Loucy (cell line): ENCODE data around the gene SLC25A41.

ENCODE experiments used
- EZH2phosphoT487 ChIP-seq: fragments of 200-600 bp; IDR thresholded peaks from 2 replicates; pipeline ENCODE4 v1.6.1; 2018; ENCODE audit warnings: antibody characterized with exemption, mild to moderate bottlenecking, moderate library complexity, borderline replicate concordance
- TF ChIP-seq, protein P1 (sequence below): fragments of 200-600 bp; sonication (generic); conservative IDR thresholded peaks from 2 replicates; pipeline ENCODE4 v1.5.1; 2014; ENCODE audit warnings: mild to moderate bottlenecking, antibody characterized with exemption, low read length

DNA sequence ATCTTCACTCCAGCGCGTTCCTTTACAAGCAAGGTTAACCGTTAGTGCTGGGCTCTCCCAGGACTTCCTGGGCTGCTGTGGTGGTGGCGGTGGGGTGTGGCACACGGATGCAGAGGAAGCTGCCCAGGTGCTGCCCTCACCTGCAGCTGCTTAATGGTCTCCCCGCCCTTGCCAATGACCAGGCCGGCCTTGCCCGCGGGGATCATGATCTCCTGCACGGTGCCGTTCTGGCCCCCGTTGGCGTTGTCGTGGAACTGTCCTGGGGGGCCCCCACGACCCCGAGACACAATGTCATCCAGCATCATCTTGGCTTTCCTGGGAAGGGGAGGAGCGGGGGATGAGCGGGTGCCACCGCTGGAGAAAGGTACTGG is 15.0 kb downstream of the SLC25A41 start:
- TF ChIP-seq, protein P1, sequence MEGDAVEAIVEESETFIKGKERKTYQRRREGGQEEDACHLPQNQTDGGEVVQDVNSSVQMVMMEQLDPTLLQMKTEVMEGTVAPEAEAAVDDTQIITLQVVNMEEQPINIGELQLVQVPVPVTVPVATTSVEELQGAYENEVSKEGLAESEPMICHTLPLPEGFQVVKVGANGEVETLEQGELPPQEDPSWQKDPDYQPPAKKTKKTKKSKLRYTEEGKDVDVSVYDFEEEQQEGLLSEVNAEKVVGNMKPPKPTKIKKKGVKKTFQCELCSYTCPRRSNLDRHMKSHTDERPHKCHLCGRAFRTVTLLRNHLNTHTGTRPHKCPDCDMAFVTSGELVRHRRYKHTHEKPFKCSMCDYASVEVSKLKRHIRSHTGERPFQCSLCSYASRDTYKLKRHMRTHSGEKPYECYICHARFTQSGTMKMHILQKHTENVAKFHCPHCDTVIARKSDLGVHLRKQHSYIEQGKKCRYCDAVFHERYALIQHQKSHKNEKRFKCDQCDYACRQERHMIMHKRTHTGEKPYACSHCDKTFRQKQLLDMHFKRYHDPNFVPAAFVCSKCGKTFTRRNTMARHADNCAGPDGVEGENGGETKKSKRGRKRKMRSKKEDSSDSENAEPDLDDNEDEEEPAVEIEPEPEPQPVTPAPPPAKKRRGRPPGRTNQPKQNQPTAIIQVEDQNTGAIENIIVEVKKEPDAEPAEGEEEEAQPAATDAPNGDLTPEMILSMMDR = no peak
- no peak for TF ChIP-seq EZH2phosphoT487
